ENCODE results near the gene RIMS4. TPM values are rescaled to one million over a fixed set of nuclear protein-coding genes. Genes with fewer than 3 reads are reported as not detected.
A peak's percentile ranks its signal among the peaks of the same experiment; 100 is the strongest.

RIMS4 gene
- total and polyA plus RNA-seq, 7 donors = 0.01 to 0.73 (median 0.16) TPM

DNA sequence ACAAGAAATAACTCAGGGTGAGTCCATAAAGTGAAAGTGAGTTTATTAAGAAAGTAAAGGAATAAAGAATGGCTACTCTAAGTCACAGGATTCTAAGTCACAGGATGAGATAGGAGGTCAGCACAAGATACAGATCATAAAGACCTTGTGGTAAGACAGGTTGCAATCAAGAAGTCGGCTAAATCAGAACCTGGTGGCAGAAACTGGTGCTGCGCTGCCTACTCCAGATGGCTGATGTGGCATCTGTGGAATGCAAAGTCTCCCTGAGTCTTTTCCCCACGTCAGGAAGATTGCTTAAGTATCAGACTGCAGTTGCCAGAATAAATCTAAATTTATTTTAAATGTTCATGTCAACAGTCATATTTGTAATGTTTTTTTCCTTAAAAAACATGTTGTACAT lies 75.4 kb downstream of the RIMS4 start:
- no peak overlapping the region for H3K4me3 ChIP-seq
- no peak for DNase-seq
- no peak for TF ChIP-seq CTCF (IDR thresholded peaks at IDR 0.05)
- H3K36me3 ChIP-seq (ENCODE audit: insufficient read depth in 1 of 2, low read depth in 1 of 2) = no peaks in the 10 kb centered on the region
- ATAC-seq = no peak
- H3K27ac ChIP-seq = no peak overlapping the region
- intact Hi-C loops (cut with DNase I) = loop anchor here (1.0 to 10.0 kb wide), 3 partner anchors 50 to 523 kb away; partner anchors contain the start of genes OSER1 (in 1 of the 2) and SERINC3 (in 1 of the 2)
- no peaks in the 10 kb centered on the region for H3K9me3 ChIP-seq
- 57 to 68% (median 61%) methylated on average over 3 of the region's 3 CpGs for WGBS, 3 donors
- peaks cover 30% of the 10 kb centered on the region for H3K4me1 ChIP-seq
- H3K27me3 ChIP-seq (ENCODE audit: insufficient read depth in 3 of 3, low read length in 2 of 3) = no peaks in the 10 kb centered on the region

GRCh38 chr20:44733341-44734069 lies 76.8 kb downstream of the RIMS4 start:
- DNase-seq = peak; percentile 66 to 80
- WGBS, 3 donors = 26 to 31% (median 30%) methylated on average over 7 of the region's 7 CpGs
- intact Hi-C loops (cut with DNase I) = loop anchor here (1.0 to 10.0 kb wide), 2 partner anchors 48 to 209 kb away; partner anchors contain the start of gene SERINC3 (in 1 of the 2)
- peak; percentile 55 to 67 (median 63) for ATAC-seq
- Histone ChIP-seq H3K27ac (no peak overlapping the region), H3K4me3 (no peak overlapping the region), H3K9me3 (no peaks in the 10 kb centered on the region), H3K36me3 (ENCODE audit: insufficient read depth in 1 of 2, low read depth in 1 of 2) (no peaks in the 10 kb centered on the region), H3K27me3 (ENCODE audit: insufficient read depth in 3 of 3, low read length in 2 of 3) (no peaks in the 10 kb centered on the region), H3K4me1 (peaks cover 37% of the 10 kb centered on the region)
- peak; percentile 97 for TF ChIP-seq CTCF (IDR thresholded peaks at IDR 0.05)

- ATAC-seq (no peak), DNase-seq (no peak)
- Histone ChIP-seq H3K36me3 (ENCODE audit: insufficient read depth in 1 of 2, low read depth in 1 of 2) (no peaks in the 10 kb centered on the region), H3K27ac (no peak overlapping the region), H3K4me1 (peaks cover 42% of the 10 kb centered on the region), H3K4me3 (no peak overlapping the region), H3K27me3 (ENCODE audit: insufficient read depth in 3 of 3, low read length in 2 of 3) (no peaks in the 10 kb centered on the region), H3K9me3 (no peaks in the 10 kb centered on the region)
- intact Hi-C loops (cut with DNase I) = loop anchor here in 1 of 2 donors (10.0 kb wide), 1 partner anchor 208 kb away; the partner anchor contains the start of gene SERINC3
- 77 to 81% (median 80%) methylated on average over 6 of the region's 6 CpGs for WGBS, 3 donors
- TF ChIP-seq CTCF (IDR thresholded peaks at IDR 0.05) = no peak
Observed at GRCh38 chr20:44732327-44732726, 78.0 kb downstream of the RIMS4 start.

DNA sequence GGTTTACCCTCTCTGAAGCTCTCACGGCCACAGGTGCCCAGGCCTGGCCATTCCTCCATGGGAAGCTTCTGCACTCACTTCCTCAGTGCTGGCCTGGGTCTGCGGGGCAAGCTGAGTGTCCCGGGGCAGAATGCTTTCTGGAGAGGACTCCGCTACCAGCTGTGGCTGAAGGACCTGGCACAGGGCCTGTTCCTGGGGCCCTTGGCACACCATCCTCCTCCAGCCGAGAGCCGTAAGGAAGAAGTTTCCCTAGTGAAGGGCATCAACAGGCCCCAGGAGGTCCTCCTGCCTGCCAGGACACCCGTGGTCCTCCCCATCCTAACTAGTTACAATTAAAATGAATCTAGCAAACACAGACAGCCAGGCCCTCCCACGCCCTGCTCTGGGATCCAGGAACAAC lies 78.7 kb downstream of the RIMS4 start:
- H3K36me3 ChIP-seq (ENCODE audit: insufficient read depth in 1 of 2, low read depth in 1 of 2) = no peaks in the 10 kb centered on the region
- ATAC-seq (peak in 1 of 4 donors; percentile 12), DNase-seq (peak in 1 of 2 donors; percentile 59)
- no peak overlapping the region for H3K27ac ChIP-seq
- WGBS, 3 donors = 38 to 59% (median 42%) methylated on average over 8 of the region's 8 CpGs
- TF ChIP-seq CTCF (IDR thresholded peaks at IDR 0.05) = no peak
- intact Hi-C loops (cut with DNase I) = loop anchor here in 1 of 2 donors (10.0 kb wide), 1 partner anchor 207 kb away; the partner anchor contains the start of gene SERINC3
- H3K9me3 ChIP-seq = no peaks in the 10 kb centered on the region
- no peak overlapping the region for H3K4me3 ChIP-seq
- peaks cover 42% of the 10 kb centered on the region for H3K4me1 ChIP-seq
- no peaks in the 10 kb centered on the region for H3K27me3 ChIP-seq (ENCODE audit: insufficient read depth in 3 of 3, low read length in 2 of 3)
